ENCODE data around the gene MCM5.
"Not testable (repeated sequence)": the region's sequence is repeated elsewhere in the genome, so short reads cannot be mapped to it uniquely, and the experiment has no call there.

Gene MCM5

GRCh38 chr22:35394011-35394312 lies 6.0 kb upstream of the MCM5 start:
- H3K4me1 ChIP-seq (ENCODE audit: insufficient read depth, low read length, severe bottlenecking), result peaks cover 44% of the 10 kb centered on the region
- no peaks in the 10 kb centered on the region for H3F3A ChIP-seq (ENCODE audit: insufficient read depth, low read length)
- H3K9ac ChIP-seq (ENCODE audit: low read length), result no peak overlapping the region
- TF ChIP-seq CTCF (IDR thresholded peaks at IDR 0.05; ENCODE audit: low read length) (no peak), EZH2 (IDR thresholded peaks at IDR 0.05; ENCODE audit: borderline replicate concordance, low read length) (no peak)
- no peaks in the 10 kb centered on the region for H3K9me3 ChIP-seq (ENCODE audit: low read length)
- no peak overlapping the region for H2AFZ ChIP-seq (ENCODE audit: low read length)
- no peak overlapping the region for H3K4me2 ChIP-seq (ENCODE audit: low read length)
- H3K79me2 ChIP-seq (ENCODE audit: insufficient read depth, low read length), result no peaks in the 10 kb centered on the region
- no peak overlapping the region for H3K4me3 ChIP-seq (ENCODE audit: low read depth, low read length, poor library complexity, severe bottlenecking)
- H3K9me2 ChIP-seq (ENCODE audit: low read depth, low read length), result no peaks in the 10 kb centered on the region
- H3K27ac ChIP-seq (ENCODE audit: low read depth, low read length, poor library complexity, severe bottlenecking), result peak overlapping the region; percentile 80
- H3K27me3 ChIP-seq (ENCODE audit: insufficient read depth, low read length), result no peaks in the 10 kb centered on the region
- H4K20me1 ChIP-seq (ENCODE audit: insufficient read depth, low read length), result no peaks in the 10 kb centered on the region
- H3K36me3 ChIP-seq (ENCODE audit: insufficient read depth, low read length), result peaks cover 15% of the 10 kb centered on the region

- H2AFZ ChIP-seq (ENCODE audit: low read length), result no peak overlapping the region
- H3K4me3 ChIP-seq (ENCODE audit: low read depth, low read length, poor library complexity, severe bottlenecking), result no peak overlapping the region
- H3K36me3 ChIP-seq (ENCODE audit: insufficient read depth, low read length), result peaks cover 9% of the 10 kb centered on the region
- H3K4me2 ChIP-seq (ENCODE audit: low read length), result no peak overlapping the region
- H3K9me2 ChIP-seq (ENCODE audit: low read depth, low read length), result no peaks in the 10 kb centered on the region
- no peaks in the 10 kb centered on the region for H3K27me3 ChIP-seq (ENCODE audit: insufficient read depth, low read length)
- H3K9me3 ChIP-seq (ENCODE audit: low read length), result no peaks in the 10 kb centered on the region
- no peaks in the 10 kb centered on the region for H3K79me2 ChIP-seq (ENCODE audit: insufficient read depth, low read length)
- peak overlapping the region; percentile 80 for H3K27ac ChIP-seq (ENCODE audit: low read depth, low read length, poor library complexity, severe bottlenecking)
- no peak overlapping the region for H3K9ac ChIP-seq (ENCODE audit: low read length)
- peaks cover 50% of the 10 kb centered on the region for H3K4me1 ChIP-seq (ENCODE audit: insufficient read depth, low read length, severe bottlenecking)
- H3F3A ChIP-seq (ENCODE audit: insufficient read depth, low read length), result no peaks in the 10 kb centered on the region
- no peaks in the 10 kb centered on the region for H4K20me1 ChIP-seq (ENCODE audit: insufficient read depth, low read length)
- TF ChIP-seq CTCF (IDR thresholded peaks at IDR 0.05; ENCODE audit: low read length) (no peak), EZH2 (IDR thresholded peaks at IDR 0.05; ENCODE audit: borderline replicate concordance, low read length) (no peak)
Observed at GRCh38 chr22:35394810-35395563, 5.0 kb upstream of the MCM5 start.

GRCh38 chr22:35396622-35397021 lies 3.3 kb upstream of the MCM5 start:
- H3K9me2 ChIP-seq (ENCODE audit: low read depth, low read length); H3K9ac ChIP-seq (ENCODE audit: low read length); H2AFZ ChIP-seq (ENCODE audit: low read length); H3K9me3 ChIP-seq (ENCODE audit: low read length); H3K79me2 ChIP-seq (ENCODE audit: insufficient read depth, low read length); H3K36me3 ChIP-seq (ENCODE audit: insufficient read depth, low read length); H4K20me1 ChIP-seq (ENCODE audit: insufficient read depth, low read length); H3K4me3 ChIP-seq (ENCODE audit: low read depth, low read length, poor library complexity, severe bottlenecking); H3F3A ChIP-seq (ENCODE audit: insufficient read depth, low read length); H3K27me3 ChIP-seq (ENCODE audit: insufficient read depth, low read length): not testable (repeated sequence)
- peak overlapping the region; percentile 44 for H3K4me2 ChIP-seq (ENCODE audit: low read length)
- H3K27ac ChIP-seq (ENCODE audit: low read depth, low read length, poor library complexity, severe bottlenecking), result peak overlapping the region; percentile 96
- H3K4me1 ChIP-seq (ENCODE audit: insufficient read depth, low read length, severe bottlenecking), result peaks cover 57% of the 10 kb centered on the region
